Measurements from ENCODE around the gene SSTR5.
"Not testable (repeated sequence)": the region's sequence is repeated elsewhere in the genome, so short reads cannot be mapped to it uniquely, and the experiment has no call there.

SSTR5 gene

DNA sequence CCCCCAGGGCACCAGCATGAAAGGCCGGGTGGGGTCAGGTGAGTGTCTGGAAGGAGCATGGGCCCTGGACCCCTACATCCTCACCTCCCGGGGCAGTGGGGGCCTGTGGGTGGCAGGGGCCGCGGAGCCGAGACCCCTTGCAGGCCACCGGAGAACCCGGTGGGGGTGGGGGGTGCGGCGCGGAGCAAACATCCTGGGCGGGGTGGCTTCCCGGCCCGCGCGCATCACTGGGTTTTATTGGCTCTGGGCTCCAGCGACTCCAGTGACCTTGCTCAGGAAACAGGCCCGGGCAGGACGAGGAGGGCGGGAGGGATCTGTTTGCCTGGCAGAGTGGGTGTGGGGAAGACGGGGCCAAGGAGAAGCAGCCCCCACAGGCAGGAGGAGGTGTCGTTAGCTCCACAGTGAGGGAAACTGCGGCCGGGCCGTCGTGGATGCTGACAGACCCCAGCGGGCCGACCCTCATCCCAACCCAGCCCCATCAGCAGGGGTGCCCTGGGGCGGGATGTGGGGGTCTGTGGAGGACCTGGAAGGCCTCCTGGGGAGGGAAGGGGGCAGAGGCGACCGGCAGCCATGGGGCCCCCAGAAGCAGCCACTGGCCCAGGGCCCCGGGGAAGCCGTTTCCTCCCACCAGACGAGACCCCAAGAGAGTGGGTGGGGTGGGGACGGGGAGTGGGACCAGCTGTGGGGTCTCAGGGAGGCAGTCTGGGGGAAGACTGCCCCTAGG lies 10.6 kb downstream of the SSTR5 start:
- H3K4me3 ChIP-seq (ENCODE audit: low read depth, low read length), result no peak overlapping the region
- TF ChIP-seq, protein P1, sequence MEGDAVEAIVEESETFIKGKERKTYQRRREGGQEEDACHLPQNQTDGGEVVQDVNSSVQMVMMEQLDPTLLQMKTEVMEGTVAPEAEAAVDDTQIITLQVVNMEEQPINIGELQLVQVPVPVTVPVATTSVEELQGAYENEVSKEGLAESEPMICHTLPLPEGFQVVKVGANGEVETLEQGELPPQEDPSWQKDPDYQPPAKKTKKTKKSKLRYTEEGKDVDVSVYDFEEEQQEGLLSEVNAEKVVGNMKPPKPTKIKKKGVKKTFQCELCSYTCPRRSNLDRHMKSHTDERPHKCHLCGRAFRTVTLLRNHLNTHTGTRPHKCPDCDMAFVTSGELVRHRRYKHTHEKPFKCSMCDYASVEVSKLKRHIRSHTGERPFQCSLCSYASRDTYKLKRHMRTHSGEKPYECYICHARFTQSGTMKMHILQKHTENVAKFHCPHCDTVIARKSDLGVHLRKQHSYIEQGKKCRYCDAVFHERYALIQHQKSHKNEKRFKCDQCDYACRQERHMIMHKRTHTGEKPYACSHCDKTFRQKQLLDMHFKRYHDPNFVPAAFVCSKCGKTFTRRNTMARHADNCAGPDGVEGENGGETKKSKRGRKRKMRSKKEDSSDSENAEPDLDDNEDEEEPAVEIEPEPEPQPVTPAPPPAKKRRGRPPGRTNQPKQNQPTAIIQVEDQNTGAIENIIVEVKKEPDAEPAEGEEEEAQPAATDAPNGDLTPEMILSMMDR (IDR thresholded peaks at IDR 0.05; ENCODE audit: insufficient read depth, low read length, missing control alignments), result no peak
- POLR2A ChIA-PET, result no interaction called here
- DNase-seq (ENCODE audit: low read depth, low spot score), result no peak
- CTCF ChIA-PET, result interaction anchor here (0.9 to 1.4 kb wide), 3 partner anchors 20 to 28 kb away, joined by 3 read pairs; no protein-coding TSS in a partner anchor

DNA sequence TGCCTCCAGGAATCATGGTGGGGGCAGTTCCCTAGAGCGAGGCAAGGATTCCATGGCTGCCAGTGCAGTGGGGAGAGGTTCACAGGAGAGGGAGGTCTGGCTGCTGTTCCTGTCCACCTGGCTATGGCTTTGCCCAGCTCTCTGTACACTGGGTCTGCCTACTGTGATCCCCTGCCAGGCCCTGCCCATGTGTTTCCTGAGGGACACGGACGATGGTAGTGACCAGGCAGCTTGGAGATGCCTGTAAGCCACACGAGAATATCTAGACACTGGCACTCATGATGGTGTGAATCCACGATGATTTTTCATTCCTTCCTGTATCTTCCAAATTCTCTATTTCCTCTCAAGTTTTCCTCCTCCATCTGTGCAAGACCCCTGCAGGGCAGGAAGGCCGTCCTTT lies 12.4 kb downstream of the SSTR5 start:
- ChIA-PET CTCF (no interaction called here), POLR2A (no interaction called here)
- DNase-seq (ENCODE audit: low read depth, low spot score), result no peak
- H3K4me3 ChIP-seq (ENCODE audit: low read depth, low read length), result no peak overlapping the region
- TF ChIP-seq, protein P1 (IDR thresholded peaks at IDR 0.05; ENCODE audit: insufficient read depth, low read length, missing control alignments), result no peak

- CTCF ChIA-PET, result interaction anchor here (1.9 kb wide), 1 partner anchor 29 kb away, joined by 7 read pairs; no protein-coding TSS in a partner anchor
- H3K4me3 ChIP-seq (ENCODE audit: low read depth, low read length); POLR2A ChIA-PET; DNase-seq (ENCODE audit: low read depth, low spot score): not testable (repeated sequence)
Measured at GRCh38 chr16:1086443-1086842, 13.9 kb downstream of the SSTR5 start.

- ChIA-PET CTCF (interaction anchor here (1.4 kb wide), 1 partner anchor 15 kb away, joined by 4 read pairs; no protein-coding TSS in a partner anchor), POLR2A (no interaction called here)
- TF ChIP-seq, protein P1 (IDR thresholded peaks at IDR 0.05; ENCODE audit: insufficient read depth, low read length, missing control alignments), result no peak
- no peak overlapping the region for H3K4me3 ChIP-seq (ENCODE audit: low read depth, low read length)
- DNase-seq (ENCODE audit: low read depth, low spot score), result no peak
Measured at GRCh38 chr16:1088295-1089170, 16.0 kb downstream of the SSTR5 start.

DNA sequence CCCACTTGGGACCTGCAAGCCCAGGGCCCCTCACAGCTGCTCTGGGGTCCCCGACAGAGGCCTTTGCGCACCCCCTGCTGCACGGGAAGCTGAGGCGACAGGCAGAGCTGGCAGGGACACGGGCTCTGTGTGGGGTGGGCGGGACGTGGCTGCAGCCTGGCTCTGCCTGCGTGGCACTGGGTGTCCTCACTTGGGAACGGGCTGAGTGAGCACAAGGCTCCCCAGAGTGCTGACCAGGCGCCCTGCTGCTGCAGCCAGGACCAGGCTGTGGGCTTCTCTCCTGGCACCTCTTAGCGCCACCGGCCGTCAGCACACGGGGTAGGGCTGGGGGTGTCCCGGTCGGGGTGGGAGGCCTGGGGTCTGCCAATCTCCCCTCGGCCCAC lies 16.9 kb downstream of the SSTR5 start:
- TF ChIP-seq, protein P1 (IDR thresholded peaks at IDR 0.05; ENCODE audit: insufficient read depth, low read length, missing control alignments), result no peak
- ChIA-PET CTCF (no interaction called here), POLR2A (no interaction called here)
- H3K4me3 ChIP-seq (ENCODE audit: low read depth, low read length), result no peak overlapping the region
- DNase-seq (ENCODE audit: low read depth, low spot score), result no peak

GRCh38 chr16:1089822-1090619 lies 17.5 kb downstream of the SSTR5 start:
- ChIA-PET CTCF (no interaction called here), POLR2A (no interaction called here)
- no peak for DNase-seq (ENCODE audit: low read depth, low spot score)
- no peak overlapping the region for H3K4me3 ChIP-seq (ENCODE audit: low read depth, low read length)
- TF ChIP-seq, protein P1 (IDR thresholded peaks at IDR 0.05; ENCODE audit: insufficient read depth, low read length, missing control alignments), result no peak
